Lower leg skin (tissue), 3 donors: ENCODE data around the gene FUT9.

Experiments used
- CTCF ChIP-seq, 3 donors: fragments of 450-650 bp; IDR thresholded peaks; one replicate each; pipeline ENCODE4 v1.5.1; 2016; ENCODE audit warnings: antibody characterized with exemption in 3 of 3, mild to moderate bottlenecking in 3 of 3, moderate library complexity in 2 of 3
- POLR2A ChIP-seq, 2 donors: fragments of 450-650 bp; IDR thresholded peaks; one replicate each; pipeline ENCODE4 v1.6.1; 2016 to 2017; ENCODE audit warnings: antibody characterized with exemption in 2 of 2, mild to moderate bottlenecking in 1 of 2, moderate library complexity in 1 of 2

- TF ChIP-seq CTCF (IDR thresholded peaks at IDR 0.05) (no peak), POLR2A (IDR thresholded peaks at IDR 0.05) (no peak)
These were observed 35.8 kb downstream of the FUT9 start for GRCh38 chr6:96051555-96051954.
